Measurements from ENCODE around the gene DOCK3.

DNA sequence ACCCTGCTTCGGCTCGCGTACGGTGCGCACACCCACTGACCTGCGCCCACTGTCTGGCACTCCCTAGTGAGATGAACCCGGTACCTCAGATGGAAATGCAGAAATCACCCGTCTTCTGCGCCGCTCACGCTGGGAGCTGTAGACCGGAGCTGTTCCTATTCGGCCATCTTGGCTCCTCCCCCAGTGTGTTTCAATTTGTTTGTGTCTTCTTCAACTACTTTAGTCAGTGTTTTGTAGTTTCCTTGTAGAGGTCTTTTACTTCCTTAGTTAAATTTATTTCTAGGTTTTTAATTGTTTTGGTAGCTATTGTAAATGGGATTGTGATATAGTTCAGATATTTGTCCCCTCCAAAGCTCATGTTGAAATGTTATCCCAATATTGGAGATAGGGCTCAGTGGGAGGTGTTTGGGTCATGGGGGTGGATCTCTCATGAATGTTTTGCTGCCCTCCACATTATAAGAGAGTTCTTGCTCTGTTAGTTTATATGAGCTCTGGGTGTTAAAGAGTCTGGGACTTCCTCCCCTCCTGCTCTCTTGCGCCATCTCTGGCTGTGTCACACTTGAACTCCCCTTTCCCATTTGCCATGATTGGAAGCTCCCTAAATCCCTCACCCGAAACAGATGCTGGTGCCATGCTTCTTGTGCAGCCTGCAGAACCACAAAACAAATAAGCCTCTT, 304.4 kb downstream of the DOCK3 start:
- TF ChIP-seq CTCF (IDR thresholded peaks at IDR 0.05) (no peak), POLR2A (IDR thresholded peaks at IDR 0.05) (no peak)
